Right hindlimb (tissue), 1 donor: ENCODE measurements around the gene EDARADD.
A peak's percentile ranks its signal among the peaks of the same experiment; 100 is the strongest.

ENCODE experiments used
- DNase-seq: peaks from one replicate; pipeline ENCODE4 v3.0.0-alpha.2; 2018

Gene EDARADD

GRCh38 chr1:236520445-236521005, 126.4 kb downstream of the EDARADD start:
- no peak for DNase-seq

GRCh38 chr1:236522937-236523703, 129.0 kb downstream of the EDARADD start:
- no peak for DNase-seq

- peak; percentile 93 for DNase-seq
Measured at GRCh38 chr1:236523704-236524141, 129.6 kb downstream of the EDARADD start, which contains the start of gene LGALS8. TSS of gene LGALS8 (plus strand) at chr1:236523982. CDS start at chr1:236526071, 2,089 bp downstream.

- DNase-seq = peak; percentile 77
Measured at GRCh38 chr1:236524142-236524894, 130.2 kb downstream of the EDARADD start.

- DNase-seq = no peak
Measured at GRCh38 chr1:236524895-236525184, 130.8 kb downstream of the EDARADD start.

- no peak for DNase-seq
Measured at GRCh38 chr1:236526079-236526478, 132.0 kb downstream of the EDARADD start.

GRCh38 chr1:236530286-236530685, 136.2 kb downstream of the EDARADD start:
- DNase-seq = no peak

- no peak for DNase-seq
Measured at GRCh38 chr1:236530959-236531358, 136.9 kb downstream of the EDARADD start.

- DNase-seq = no peak
Measured at GRCh38 chr1:236532850-236533249, 138.8 kb downstream of the EDARADD start.

- no peak for DNase-seq
Measured at GRCh38 chr1:236534151-236534651, 140.1 kb downstream of the EDARADD start.
